Stimulated activated CD4-positive, alpha-beta T cell treated with anti-CD3 and anti-CD28 coated beads, Interleukin-2, amount 100 ng/mL, for 48 hours (primary cell): ENCODE measurements around the gene HS3ST5.

Experiments
- DNase-seq, 2 donors: peaks; one replicate each; pipeline ENCODE4 v3.0.0-alpha.2; 2020

HS3ST5 gene

GRCh38 chr6:114144887-114145851, 197.7 kb downstream of the HS3ST5 start:
- DNase-seq, result no peak

GRCh38 chr6:114142258-114142657, 200.6 kb downstream of the HS3ST5 start:
- DNase-seq, result no peak

GRCh38 chr6:114140416-114140815, 202.4 kb downstream of the HS3ST5 start:
- DNase-seq, result no peak

GRCh38 chr6:114138577-114139248, 204.1 kb downstream of the HS3ST5 start:
- no peak for DNase-seq

GRCh38 chr6:114135363-114135971, 207.4 kb downstream of the HS3ST5 start:
- no peak for DNase-seq

- DNase-seq, result no peak
Observed at GRCh38 chr6:114133816-114134215, 209.0 kb downstream of the HS3ST5 start.

GRCh38 chr6:114131945-114132344, 210.9 kb downstream of the HS3ST5 start:
- DNase-seq, result no peak

GRCh38 chr6:114125576-114125975, 217.2 kb downstream of the HS3ST5 start:
- DNase-seq, result no peak

GRCh38 chr6:114121913-114122662, 220.7 kb downstream of the HS3ST5 start:
- no peak for DNase-seq

GRCh38 chr6:114119056-114119455, 223.8 kb downstream of the HS3ST5 start:
- no peak for DNase-seq

GRCh38 chr6:114115652-114116051, 227.2 kb downstream of the HS3ST5 start:
- DNase-seq, result no peak

- DNase-seq, result peak; percentile 28 to 31
Observed at GRCh38 chr6:114108119-114109002, 234.5 kb downstream of the HS3ST5 start.

- no peak for DNase-seq
Observed at GRCh38 chr6:114106020-114106419, 236.8 kb downstream of the HS3ST5 start.

GRCh38 chr6:114101255-114101654, 241.6 kb downstream of the HS3ST5 start:
- DNase-seq, result no peak

GRCh38 chr6:114100215-114100994, 242.4 kb downstream of the HS3ST5 start:
- no peak for DNase-seq

- peak; percentile 5 to 24 for DNase-seq
Observed at GRCh38 chr6:114096561-114097172, 246.2 kb downstream of the HS3ST5 start.

GRCh38 chr6:114092943-114093342, 249.9 kb downstream of the HS3ST5 start:
- no peak for DNase-seq

- no peak for DNase-seq
Observed at GRCh38 chr6:114090626-114091025, 252.2 kb downstream of the HS3ST5 start.

- no peak for DNase-seq
Observed at GRCh38 chr6:114087496-114087895, 255.3 kb downstream of the HS3ST5 start.

- DNase-seq, result no peak
Observed at GRCh38 chr6:114085211-114085610, 257.6 kb downstream of the HS3ST5 start.
